MM.1S (cell line): ENCODE data around the gene XPR1.

Experiments
- CTCF ChIP-seq: fragments of 300-600 bp; sonication (generic); IDR thresholded peaks from 2 replicates; pipeline ENCODE4 v1.5.1; 2016; ENCODE audit warnings: antibody characterized with exemption, low read length, mixed read lengths
- EZH2 ChIP-seq: fragments of 300-600 bp; sonication (generic); optimal IDR thresholded peaks from 2 replicates; pipeline ENCODE3; 2017; ENCODE audit warnings: low read depth, mild to moderate bottlenecking, antibody characterized with exemption, low read length, mixed read lengths
- EZH2phosphoT487 ChIP-seq: fragments of 300-600 bp; sonication (generic); IDR thresholded peaks from 2 replicates; pipeline ENCODE4 v1.6.1; 2018; ENCODE audit warnings: antibody characterized with exemption, low read length

GRCh38 chr1:180935326-180936109 lies 303.7 kb downstream of the XPR1 start:
- TF ChIP-seq EZH2 (no peak), CTCF (no peak), EZH2phosphoT487 (no peak)
